SKM-1 treated with dmso at 0.1 percent for 144 hours (cell line): ENCODE measurements around the gene FAM124B.

Source experiments
- DNase-seq: peaks from one replicate; lab custom pipeline; 2025; ENCODE audit not compliant: unreplicated experiment; lab: John Stamatoyannopoulos, UW

FAM124B gene, protein sequence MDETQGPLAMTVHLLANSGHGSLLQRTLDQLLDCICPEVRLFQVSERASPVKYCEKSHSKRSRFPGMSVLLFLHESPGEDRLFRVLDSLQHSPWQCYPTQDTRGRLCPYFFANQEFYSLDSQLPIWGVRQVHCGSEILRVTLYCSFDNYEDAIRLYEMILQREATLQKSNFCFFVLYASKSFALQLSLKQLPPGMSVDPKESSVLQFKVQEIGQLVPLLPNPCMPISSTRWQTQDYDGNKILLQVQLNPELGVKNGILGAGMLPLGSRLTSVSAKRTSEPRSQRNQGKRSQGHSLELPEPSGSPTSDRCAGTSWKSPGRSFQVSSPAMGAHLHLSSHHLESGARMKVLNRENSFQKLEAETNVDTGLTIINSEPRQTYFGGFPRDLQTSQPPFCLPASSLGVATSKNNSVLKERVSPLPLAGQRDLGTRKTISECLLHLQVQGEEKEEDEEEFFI

DNA sequence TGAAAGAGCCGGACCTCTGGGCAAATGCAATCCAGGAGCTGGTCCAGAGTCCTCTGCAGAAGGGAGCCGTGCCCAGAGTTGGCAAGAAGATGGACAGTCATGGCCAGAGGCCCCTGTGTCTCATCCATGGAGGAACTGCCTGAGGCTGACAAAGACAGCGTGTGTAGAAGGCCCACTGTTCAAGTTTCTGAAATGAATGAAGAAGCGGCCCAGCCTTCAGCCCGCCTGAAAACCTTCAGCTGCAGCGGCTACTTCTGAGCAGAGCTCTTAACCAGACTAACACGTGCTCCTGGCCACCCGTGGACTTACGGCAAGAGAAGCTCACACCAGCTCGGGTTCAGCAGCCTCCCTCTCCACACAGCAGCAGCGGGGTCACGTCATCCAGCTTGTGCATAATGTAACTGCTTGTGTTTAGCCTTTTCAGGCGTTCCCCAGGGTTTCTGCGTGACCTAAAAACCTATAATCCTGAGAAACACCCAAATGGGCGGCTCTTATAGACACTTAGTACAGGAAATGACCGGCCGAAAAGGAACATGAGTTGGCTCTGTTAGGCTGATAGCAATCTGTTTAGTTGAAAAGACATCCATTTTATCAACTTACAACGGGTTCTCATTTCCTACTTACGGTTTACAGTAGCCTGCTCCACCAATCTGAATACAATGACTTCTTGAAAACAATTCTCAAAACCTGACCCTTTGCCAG is at the start of gene FAM124B:
FAM124B (minus strand) TSS at position 467 of the 702 bp plus-strand sequence; CDS start at position 128, 339 bp downstream.
- DNase-seq: no peak

DNA sequence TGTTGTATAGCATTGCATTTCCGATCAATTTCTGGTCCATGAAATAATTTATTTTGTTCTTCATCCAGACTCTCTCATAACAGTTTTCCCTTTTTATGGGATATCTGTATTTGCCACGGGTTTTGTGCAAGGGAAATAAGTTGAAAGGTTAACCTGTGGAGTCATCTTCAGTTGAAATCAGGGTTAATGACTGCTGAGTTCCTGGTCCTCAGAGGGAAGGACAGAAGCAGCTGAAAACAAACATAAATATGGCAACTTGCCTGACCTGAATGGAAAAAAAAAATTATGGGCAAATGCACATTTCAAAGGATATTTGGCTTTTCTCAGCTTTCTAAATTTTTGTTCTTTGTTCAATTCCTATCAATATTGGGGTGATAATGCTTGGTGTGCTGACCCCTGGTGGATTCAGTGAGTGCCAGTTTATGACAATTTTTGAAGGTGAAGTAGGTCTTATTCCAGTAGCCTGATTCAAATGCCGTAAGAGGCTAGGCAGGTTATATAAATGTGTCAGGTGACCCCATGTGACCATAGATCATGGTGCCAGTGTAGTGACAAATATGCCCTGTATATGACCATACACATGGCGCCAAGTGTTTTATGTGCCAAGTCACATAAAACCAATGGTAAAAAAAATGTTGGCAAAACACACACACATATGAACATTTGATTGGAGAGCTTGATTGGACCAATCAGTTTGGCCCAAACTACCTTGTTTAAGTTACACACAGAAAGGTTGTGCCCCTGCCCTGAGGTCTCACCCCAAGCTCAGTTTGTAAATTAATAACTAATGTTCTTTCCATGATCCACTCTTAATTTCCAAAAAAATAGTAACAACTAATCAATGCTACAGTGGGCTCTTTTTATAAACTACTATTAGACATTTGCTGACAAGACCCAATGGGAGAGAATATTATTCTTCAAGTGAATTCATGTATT is 47.6 kb upstream of the FAM124B start:
- DNase-seq: peak; percentile 23

DNA sequence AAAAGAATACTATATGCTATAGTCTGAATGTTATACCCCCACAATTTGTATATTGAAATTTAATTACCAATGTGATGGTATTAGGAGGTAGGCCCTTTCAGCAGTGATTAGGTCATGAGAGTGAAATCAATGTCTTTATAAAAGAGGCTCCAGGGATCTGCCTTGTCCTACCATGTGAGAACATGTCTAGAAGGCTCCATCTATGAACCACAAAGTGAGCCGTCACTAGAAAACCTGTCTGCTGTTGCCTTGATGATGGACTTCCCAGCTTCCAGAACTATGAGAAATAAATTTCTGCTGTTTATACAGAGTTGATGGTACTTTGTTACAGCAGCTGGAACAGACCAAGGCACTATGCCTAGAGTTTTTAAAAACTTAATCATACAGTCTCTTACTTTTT is 46.3 kb upstream of the FAM124B start:
- DNase-seq: no peak

DNA sequence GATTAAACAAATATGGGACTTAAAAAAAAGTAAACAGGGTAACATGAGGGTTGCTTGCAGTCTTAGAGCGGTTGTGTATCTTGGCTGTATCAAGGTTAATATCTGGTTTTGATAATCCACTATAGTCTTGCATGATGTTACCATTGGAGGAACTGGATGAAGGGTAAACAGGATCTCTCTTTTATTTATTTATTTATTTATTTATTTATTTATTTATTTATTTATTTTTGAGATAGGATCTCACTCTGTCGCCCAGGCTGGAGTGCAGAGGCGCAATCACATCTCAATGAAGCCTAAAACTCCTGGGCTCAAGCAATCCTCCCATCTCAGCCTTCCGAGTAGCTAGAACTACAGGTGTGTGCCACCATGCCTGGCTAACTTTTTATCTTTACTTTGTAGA is 42.9 kb upstream of the FAM124B start:
- DNase-seq: no peak

DNA sequence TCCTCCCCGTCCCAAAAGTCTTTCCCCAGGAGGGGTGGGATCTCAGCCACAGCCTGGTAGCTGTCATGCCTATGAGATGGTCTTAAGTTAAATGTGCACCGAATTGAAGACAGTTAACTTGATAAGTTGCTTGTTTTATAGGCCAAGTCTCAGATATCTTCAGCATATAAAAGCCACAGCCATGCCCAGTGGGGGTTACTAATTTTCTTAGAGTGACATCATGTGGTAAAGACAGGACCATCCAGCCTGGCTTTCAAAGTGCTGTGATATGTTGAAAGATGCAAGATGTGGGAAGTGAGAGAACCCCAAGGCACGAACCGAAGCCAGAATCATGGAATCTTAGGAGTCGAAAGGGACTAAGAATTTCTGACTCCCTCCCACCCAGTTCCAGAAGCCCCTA is 42.1 kb upstream of the FAM124B start:
- DNase-seq: no peak

DNA sequence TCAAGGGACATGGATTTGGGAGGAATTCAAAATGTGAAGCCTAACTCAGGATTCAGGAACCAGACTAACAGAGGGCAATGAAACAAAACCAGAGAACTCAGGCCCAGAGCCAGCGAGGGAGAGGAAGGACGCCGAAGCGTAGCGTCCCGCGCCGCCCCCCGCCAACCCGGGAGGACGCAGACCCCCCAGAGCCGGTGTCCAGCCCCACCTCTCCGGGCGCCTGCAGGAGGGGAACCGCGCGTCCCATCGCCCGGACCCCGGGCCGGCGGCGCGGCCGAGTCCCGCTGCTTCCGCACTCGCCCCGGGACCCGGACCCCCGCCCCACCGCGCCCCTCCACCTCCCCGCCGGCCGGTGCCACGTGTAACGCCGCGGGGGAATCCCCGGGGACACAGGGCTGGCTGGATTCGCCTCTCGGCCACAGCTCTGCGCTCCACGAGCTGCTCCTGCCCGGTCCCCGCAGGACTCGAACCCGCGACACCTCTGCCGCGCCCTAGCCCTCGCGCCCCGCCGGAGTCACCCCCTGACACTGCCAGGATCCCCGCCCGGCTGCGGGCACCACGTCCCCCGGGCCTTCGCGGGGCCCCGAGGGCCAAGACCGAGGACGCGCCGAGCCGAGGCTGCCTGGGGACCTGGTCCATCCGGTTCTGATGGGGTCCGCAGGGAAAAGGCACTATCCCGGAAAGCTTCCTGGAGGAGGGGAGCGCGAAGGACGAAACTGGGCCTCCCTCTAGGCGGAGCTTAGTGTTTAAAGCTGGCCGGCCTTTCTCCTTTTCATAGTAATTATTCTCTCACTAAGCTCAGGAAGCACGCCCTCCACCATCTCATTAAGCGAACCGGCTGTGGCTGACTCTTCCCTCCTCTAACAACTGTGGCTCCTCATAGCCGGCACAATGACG is 40.4 kb upstream of the FAM124B start:
- no peak for DNase-seq

DNA sequence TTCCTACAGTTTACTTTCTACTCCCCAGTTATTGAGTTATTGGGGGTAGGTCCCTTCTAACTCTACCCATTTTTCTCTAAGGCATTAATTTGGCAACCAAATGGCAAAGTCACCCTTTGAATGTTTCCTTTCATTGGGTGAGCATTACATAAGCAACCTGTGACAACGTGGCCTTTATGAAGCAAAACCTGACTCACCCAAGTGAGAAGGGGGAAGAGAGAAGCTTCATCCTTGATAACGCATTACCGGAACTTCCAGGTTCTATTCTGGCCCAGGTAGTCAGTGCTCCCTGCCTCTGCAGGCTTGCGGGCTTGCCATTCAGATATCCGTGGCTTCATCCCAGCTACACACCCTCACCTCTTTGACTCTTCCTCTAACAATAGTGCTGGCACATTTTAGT is 39.1 kb upstream of the FAM124B start:
- DNase-seq: no peak

DNA sequence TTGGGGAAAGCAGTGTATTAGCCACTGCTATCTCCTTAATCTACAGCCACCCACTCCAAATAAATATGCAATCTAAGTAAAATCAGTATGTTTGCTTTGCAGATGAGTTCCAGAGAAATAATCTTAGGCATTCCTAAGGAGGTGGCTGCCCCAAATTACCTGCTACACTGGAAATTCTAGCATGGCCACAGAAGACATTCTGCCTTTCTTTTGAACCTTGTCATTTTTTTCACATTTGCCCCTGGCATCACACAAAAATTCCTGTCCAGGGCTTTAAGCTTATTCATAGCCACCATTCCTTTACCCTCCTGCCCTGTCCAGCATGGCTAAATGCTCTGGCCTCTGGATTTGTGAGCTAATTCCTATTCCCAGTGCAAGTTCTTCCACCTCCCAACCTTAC is 36.8 kb upstream of the FAM124B start:
- no peak for DNase-seq

DNA sequence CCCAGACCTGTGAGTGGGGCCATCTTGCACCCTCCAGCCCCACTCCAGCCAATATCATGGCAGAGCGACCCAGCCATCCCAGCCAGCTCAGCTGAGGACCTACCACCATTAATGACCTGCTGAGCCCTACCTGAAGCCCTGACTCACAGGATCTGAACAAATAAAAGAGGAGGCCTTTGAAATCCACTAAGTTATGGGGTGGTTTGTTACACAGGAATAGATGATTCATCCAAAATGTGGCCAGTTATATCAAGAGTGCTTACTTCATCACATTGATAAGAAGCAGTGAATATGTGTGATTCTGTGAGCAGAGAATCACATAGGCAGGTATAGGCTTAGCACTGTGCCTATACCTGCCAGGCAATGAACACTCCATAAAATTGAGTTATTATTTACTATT is 34.7 kb upstream of the FAM124B start:
- DNase-seq: no peak

DNA sequence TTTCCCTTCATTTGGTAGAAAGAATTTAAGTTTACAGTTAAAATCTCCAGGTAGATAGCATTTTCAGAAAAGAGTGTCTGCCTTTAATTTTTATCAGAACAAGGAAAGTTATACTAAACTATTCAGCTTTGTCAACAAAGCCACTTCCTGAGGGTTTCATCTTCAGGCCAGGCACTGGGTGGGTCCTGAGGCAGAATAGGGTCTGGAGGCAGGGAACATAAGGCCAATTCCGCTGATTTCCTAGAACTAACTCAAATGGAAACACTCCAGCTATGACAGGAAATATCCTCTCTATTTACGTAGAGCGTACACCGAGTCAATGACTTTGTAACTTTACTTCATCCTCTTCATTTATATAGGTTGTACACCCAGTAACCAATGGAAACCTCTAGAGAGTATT is 32.7 kb upstream of the FAM124B start:
- no peak for DNase-seq

DNA sequence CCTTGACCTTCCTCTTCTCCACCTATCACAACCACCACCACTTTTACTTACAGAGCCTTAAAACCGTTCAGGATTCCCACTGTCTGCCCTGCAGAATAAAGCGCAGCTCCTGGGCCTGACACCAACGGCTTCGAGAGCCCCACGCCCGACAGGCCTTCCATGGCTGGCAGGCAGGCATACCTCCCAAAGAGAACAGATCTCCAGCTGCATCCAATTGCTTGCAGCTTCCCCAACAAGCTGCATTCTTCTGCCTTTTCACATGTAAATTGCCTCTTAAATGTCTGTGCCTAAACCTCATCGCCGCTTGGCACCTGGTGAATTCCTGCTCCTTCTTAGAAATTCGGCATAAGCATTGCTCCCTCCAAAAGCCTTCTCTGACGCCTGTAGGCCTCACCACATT is 31.5 kb upstream of the FAM124B start:
- no peak for DNase-seq

DNA sequence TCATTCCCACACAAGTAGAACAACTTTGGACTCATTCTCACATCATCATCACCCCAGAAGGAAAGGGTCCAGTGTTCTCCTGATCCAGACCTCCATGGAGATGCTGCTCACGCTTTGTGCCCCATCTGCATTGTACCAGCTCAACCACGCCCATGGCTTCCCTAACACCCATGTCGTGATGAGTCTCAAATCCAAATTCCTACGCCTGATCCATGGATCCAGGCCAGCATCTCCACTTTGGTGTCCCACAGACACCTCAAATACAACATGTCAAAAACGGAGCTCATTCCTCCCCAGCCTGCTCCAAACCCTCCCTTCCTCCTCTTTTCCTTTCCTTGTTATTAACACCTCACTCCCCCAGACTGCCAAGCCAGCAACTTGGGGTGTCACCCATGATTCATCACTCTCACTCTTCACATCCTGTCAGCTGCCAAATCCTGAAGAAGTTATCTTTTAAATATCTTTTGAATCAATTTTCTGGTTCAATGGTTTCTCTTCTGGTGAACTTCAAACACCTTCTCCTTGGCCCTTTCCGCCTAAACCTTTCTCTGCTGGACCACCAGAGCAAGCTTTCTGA is 30.2 kb upstream of the FAM124B start:
- no peak for DNase-seq

DNA sequence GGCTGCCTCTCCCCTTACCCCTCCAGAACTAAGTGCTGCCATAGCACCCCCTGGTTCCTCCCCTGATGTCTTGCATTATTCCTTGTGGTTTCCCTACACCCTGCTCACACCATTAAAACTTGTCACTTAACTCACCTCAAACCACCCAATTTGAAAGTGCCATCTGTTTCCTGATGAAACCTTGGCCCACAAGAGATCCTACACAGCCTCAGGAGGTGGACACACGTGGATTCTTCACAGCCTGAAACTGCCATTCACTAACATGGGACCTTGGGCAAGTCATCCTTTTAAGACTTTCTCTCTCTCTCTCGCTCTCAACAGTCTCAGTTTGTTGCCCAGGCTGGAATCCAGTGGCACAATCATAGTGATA is 27.5 kb upstream of the FAM124B start:
- no peak for DNase-seq

DNA sequence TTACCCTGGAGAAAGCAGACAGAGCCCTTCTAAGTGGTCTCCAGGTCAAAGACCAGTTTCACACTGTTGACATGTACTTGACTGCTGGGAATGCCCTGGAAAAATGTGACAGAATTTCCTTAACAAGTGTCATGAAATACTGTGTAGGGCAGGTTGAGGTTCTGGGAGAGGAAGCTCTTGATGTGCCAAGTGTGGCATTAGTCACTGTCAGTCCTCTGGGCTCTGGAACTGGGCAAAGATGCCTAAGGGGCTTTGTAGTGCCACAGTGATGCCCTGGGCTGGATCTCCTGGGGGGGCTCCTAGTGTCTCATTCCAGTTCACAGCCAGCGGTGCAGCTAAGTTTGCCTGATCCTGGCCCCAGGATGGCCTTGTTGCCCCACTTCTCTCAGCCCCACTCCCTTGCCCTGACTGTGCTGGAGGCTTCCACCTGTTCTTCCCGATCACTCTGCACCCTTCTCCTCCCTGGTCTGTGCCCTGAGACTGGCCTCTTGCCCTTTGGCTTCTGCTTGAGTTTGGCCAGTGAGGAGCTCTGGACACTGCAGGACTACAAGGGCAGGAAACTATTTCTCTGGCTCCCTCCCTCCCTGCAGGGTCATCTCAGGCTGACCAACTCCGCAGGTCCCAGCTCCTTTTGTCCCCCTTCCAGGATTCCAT is 27.0 kb upstream of the FAM124B start:
- no peak for DNase-seq

DNA sequence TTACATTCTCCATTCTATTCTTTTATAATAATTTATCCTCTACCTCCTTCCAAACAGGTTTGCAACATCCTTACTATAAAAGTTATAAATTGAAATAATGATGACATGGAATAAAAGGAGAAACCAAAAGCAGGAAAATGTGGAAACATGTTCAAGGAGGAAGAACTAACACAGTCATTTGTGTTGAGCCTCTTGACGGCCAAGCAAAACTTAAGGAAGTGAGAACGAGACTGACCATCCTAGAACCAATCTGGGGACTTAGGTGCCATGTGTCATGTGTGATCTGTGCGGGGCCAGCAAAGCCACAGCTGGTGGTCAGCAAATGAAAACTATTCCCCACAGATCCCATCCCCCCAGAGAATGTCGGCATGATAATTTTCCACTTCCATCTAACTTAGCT is 25.6 kb upstream of the FAM124B start:
- DNase-seq: no peak

DNA sequence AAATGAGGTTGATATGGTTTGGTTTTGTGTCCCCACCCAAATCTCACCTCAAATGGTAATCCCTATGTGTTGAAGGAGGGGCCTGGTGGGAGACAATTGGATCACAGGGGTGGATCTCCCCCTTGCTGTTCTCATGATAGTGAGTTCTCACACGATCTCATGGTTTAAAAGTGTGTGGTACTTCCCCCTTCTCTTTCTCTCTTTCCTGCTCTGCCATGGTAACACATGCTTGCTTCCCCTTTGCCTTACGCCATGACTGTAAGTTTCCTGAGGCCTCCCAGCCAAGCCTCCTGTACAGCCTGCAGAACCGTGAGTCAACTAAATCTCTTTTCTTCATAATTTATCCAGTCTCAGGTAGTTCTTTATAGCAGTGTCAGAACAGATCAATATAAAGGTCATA is 24.7 kb upstream of the FAM124B start:
- no peak for DNase-seq

DNA sequence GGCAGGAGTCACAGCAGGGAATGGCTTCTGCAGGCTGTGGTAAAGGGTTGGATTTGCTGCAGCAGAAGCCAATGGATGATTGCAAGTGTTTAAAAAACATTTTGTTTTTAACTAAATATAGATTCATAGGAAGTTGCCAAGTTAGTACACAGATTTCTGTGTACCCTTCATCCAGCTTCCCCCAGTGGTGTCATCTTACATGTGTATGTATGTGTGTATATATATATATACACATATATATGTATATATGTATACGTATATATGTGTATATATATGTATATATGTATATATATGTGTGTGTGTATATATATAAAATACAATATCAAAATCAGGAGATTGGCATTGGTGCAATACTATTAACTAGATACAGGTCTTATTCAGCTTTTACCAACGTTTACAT is 19.2 kb upstream of the FAM124B start:
- no peak for DNase-seq

DNA sequence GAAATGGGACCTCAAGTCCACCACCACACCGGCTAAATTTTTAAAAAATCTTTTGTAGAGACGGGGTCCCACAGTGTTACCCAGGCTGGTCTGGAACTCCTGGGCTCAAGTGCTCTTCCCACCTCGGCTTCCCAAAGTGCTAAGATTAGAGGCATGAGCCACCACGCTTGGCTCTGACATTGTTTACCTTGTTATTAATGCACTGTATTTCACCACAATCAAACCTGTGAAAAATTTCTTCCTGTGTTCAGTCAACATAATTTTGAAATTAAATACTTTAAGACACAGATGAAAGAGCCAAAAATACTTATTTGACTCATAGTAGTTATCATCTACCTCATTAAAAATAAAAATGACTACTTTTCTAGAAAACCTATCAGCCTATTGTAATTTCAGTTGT is 16.0 kb upstream of the FAM124B start:
- DNase-seq: no peak

DNA sequence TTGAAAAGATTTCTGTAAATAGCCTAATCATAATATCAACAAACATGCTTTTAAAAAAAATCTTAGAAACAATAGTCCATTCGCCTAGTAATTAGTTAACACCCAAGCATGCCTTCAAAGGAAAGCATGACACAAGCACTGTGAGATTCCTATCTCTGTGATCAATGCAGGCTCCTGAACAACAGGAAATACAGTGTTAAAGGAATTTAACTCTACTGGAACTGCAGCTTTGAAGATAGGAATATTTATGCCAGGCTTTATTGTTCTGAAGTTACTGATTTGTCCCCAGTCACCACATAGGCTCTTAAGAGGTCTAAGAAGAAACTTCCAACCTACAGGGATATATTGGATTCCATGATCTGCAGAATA is 15.4 kb upstream of the FAM124B start:
- DNase-seq: no peak
